HFFc6 (cell line): ENCODE data around the gene THEM5. TPM values are rescaled to one million over a fixed set of nuclear protein-coding genes. Genes with fewer than 3 reads are reported as not detected.

ENCODE experiments used
- DNase-seq: peaks from one replicate; pipeline ENCODE4 v3.0.0-alpha.2; 2018
- H3K27ac Mint-ChIP-seq: 2 replicates; pipeline ENCODE4 v1.8.0; 2020; ENCODE audit warnings: mild to moderate bottlenecking, mixed read lengths
- H3K27me3 Mint-ChIP-seq: 2 replicates; pipeline ENCODE4 v1.8.0; 2021; ENCODE audit warnings: mild to moderate bottlenecking, moderate library complexity, mixed read lengths; ENCODE audit not compliant: insufficient read depth
- H3K36me3 Mint-ChIP-seq: 2 replicates; pipeline ENCODE4 v1.8.0; 2021; ENCODE audit warnings: low read depth, mixed read lengths
- H3K4me1 Mint-ChIP-seq: 2 replicates; pipeline ENCODE4 v1.8.0; 2020; ENCODE audit warnings: low read depth, mixed read lengths
- H3K4me3 Mint-ChIP-seq: 2 replicates; pipeline ENCODE4 v1.8.0; 2020; ENCODE audit warnings: mild to moderate bottlenecking, moderate library complexity, mixed read lengths
- H3K9me3 Mint-ChIP-seq: 2 replicates; pipeline ENCODE4 v1.8.0; 2020; ENCODE audit warnings: mild to moderate bottlenecking, mixed read lengths
- total RNA-seq, 6 experiments: library from RNA; stranded (reverse); fragmentation: NEBNext Ultra II Directional; extraction: Animal tissue kit (Norgen Biotek cat#: 25700); gene quantifications; 2 replicates in 1 of 6; 3 replicates in 5 of 6; pipeline ENCODE4 v1.2.3, GENCODE V29; 2021
- TF ChIP-seq, protein P1 (sequence below): fragments of 200-600 bp; sonication (generic); IDR thresholded peaks from 2 replicates; pipeline ENCODE4 v1.5.0; 2021; ENCODE audit warnings: antibody characterized with exemption, mild to moderate bottlenecking

THEM5 gene
- total RNA-seq, 6 experiments from 2014 or later, result not detected

DNA sequence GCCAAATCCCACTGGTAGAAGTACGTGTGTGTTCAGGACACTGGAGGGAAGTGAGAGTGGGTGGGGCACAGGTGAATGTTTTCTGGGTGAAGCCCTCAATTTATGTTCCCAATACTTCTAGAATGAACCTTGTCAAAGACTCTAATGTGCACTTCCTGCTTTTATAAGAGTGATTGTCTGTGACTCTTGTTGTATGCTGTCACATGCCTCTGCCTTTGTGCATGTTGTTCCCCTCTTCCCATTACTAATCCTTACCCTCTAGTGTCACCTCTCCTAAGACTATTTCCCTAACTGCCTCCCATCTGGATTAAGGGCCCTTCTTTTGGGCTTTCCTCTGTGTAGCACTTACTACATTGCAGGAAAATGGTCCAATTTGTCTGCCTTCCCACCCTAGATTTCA is 45.7 kb downstream of the THEM5 start:
- Mint-ChIP-seq H3K4me1 (no peaks in the 10 kb centered on the region; the same call in 1 of the 2 replicates), H3K9me3 (no peaks in the 10 kb centered on the region), H3K27ac (no peak overlapping the region), H3K4me3 (no peak overlapping the region), H3K27me3 (peaks cover 65% of the 10 kb centered on the region), H3K36me3 (no peaks in the 10 kb centered on the region)
- no peak for DNase-seq
- TF ChIP-seq, protein P1, sequence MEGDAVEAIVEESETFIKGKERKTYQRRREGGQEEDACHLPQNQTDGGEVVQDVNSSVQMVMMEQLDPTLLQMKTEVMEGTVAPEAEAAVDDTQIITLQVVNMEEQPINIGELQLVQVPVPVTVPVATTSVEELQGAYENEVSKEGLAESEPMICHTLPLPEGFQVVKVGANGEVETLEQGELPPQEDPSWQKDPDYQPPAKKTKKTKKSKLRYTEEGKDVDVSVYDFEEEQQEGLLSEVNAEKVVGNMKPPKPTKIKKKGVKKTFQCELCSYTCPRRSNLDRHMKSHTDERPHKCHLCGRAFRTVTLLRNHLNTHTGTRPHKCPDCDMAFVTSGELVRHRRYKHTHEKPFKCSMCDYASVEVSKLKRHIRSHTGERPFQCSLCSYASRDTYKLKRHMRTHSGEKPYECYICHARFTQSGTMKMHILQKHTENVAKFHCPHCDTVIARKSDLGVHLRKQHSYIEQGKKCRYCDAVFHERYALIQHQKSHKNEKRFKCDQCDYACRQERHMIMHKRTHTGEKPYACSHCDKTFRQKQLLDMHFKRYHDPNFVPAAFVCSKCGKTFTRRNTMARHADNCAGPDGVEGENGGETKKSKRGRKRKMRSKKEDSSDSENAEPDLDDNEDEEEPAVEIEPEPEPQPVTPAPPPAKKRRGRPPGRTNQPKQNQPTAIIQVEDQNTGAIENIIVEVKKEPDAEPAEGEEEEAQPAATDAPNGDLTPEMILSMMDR, result no peak

DNA sequence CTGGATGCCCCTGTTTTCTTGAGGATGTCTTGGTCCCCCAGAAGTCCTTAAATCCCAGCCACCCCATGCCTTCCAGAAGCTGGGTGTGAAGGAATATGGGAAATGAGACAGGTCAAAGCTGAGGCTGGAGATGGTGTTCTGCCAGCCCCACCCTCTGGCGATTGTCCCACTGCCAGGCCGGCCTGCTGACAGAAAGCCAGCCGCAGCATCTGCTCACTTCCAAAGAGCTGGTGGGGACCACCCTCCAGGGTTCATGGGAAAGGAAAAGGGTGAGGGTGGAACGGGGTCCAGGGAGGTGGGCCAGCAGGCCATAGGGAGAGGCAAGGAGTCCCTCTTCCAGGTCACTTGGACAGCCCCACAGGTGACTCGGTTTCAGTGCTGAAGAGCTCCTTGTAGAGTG is 46.4 kb downstream of the THEM5 start:
- TF ChIP-seq, protein P1, result no peak
- Mint-ChIP-seq H3K36me3 (no peaks in the 10 kb centered on the region), H3K27me3 (peaks cover 64% of the 10 kb centered on the region), H3K9me3 (no peaks in the 10 kb centered on the region), H3K4me1 (no peaks in the 10 kb centered on the region; the same call in 1 of the 2 replicates), H3K4me3 (no peak overlapping the region), H3K27ac (no peak overlapping the region)
- DNase-seq, result no peak

DNA sequence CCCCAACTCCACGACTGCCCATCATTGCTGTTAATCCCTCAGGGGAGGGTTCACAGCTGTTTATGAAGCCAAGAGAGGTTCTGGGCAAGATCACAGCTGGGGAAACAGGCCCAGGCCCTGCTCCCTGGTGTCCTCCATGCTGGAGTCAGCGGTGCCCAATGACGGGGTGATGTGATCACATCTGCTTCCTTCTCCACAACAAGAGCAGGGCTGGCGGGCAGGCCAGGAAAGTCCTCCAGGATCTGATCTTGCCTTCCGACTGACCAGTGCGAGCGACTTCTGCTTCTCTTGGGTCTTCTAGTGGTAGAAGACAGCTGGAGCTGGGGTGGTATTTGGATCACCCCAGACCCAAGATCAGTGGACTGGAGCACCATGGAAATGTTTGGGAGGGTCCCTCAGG is 47.3 kb downstream of the THEM5 start:
- Mint-ChIP-seq H3K36me3 (no peaks in the 10 kb centered on the region), H3K4me1 (no peaks in the 10 kb centered on the region; the same call in 1 of the 2 replicates), H3K9me3 (no peaks in the 10 kb centered on the region), H3K27me3 (peaks cover 60% of the 10 kb centered on the region), H3K27ac (no peak overlapping the region), H3K4me3 (no peak overlapping the region)
- DNase-seq, result no peak
- TF ChIP-seq, protein P1, result no peak

DNA sequence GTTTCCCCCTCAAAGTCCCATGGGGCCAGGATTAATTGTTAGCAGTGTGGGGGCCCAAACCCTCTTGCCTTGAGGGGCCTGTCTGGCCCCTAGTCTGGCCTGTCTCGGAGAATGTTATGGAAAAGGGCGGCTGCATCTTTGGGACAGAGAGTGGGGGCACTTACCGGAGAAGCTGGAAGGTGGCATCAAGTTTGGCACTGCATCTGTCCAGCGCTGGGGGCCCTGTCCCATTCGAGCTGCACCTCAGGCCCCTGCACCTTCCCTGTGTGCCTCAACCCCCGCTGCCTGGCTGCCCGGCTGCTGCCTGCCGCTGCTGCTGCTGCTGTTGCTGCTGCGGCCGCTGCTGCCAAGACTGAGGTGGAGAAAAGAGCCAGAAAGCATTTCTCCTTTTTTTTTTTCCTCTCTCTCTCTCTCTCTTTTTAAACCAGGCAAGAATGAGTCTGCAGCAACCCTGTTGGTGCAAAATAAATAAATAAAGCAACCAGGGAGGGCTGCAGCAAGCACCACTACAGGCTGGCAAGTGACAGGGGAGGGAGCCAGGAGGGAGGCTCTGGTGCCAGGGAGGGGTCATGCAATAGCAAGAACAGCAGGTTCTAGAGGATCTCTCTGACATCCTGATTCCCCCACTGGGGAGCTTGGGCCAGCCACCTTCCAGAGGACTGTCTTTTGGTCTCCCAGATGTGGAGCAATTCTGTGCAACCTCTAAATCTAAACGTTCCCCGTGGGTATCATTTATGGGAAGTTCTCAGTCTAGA is 48.3 kb downstream of the THEM5 start, which contains the start of gene LINGO4:
TSS of gene LINGO4 (minus strand) at position 354 of the 755 bp plus-strand sequence. CDS start 2,715 bp downstream, outside the sequence.
- TF ChIP-seq, protein P1, result no peak
- Mint-ChIP-seq H3K27me3 (peaks cover 59% of the 10 kb centered on the region), H3K4me3 (no peak within 1 kb of the TSS), H3K4me1 (no peaks in the 10 kb centered on the region), H3K27ac (no peak within 1 kb of the TSS), H3K9me3 (no peaks in the 10 kb centered on the region), H3K36me3 (no peaks in the 10 kb centered on the region)
- DNase-seq, result no peak

DNA sequence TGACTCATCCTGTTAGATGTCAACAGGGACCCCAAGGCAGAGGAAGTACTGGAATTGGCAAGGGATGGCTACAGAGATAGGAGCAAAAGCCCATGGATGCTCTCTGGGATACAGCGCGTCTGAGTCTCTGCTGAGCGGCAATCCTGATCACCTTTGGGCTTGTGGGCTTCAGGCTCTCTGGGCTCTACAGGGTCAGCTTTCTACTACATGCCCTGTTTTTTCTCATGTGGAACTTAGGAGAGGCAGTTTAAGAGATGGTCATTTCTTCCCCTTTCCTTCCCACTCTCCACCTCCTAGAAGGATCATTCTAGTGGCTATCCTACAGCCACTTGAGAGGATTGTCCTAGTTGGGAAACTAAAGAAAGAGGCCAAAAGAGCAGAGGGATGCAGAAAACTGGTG is 49.6 kb downstream of the THEM5 start:
- Mint-ChIP-seq H3K27ac (no peak overlapping the region), H3K9me3 (no peaks in the 10 kb centered on the region), H3K36me3 (no peaks in the 10 kb centered on the region), H3K4me3 (no peak overlapping the region), H3K4me1 (peaks cover 8% of the 10 kb centered on the region), H3K27me3 (peaks cover 66% of the 10 kb centered on the region)
- no peak for DNase-seq
- TF ChIP-seq, protein P1, result no peak
